NCI-H1417 treated with DMSO at 0.1 percent for 48 hours (cell line): Measurements from ENCODE around the gene NEDD1.
A peak's percentile ranks its signal among the peaks of the same experiment; 100 is the strongest.

Experiments used
- DNase-seq: peaks from one replicate; lab custom pipeline; 2025; lab: John Stamatoyannopoulos, UW

The NEDD1 gene, protein sequence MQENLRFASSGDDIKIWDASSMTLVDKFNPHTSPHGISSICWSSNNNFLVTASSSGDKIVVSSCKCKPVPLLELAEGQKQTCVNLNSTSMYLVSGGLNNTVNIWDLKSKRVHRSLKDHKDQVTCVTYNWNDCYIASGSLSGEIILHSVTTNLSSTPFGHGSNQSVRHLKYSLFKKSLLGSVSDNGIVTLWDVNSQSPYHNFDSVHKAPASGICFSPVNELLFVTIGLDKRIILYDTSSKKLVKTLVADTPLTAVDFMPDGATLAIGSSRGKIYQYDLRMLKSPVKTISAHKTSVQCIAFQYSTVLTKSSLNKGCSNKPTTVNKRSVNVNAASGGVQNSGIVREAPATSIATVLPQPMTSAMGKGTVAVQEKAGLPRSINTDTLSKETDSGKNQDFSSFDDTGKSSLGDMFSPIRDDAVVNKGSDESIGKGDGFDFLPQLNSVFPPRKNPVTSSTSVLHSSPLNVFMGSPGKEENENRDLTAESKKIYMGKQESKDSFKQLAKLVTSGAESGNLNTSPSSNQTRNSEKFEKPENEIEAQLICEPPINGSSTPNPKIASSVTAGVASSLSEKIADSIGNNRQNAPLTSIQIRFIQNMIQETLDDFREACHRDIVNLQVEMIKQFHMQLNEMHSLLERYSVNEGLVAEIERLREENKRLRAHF

DNA sequence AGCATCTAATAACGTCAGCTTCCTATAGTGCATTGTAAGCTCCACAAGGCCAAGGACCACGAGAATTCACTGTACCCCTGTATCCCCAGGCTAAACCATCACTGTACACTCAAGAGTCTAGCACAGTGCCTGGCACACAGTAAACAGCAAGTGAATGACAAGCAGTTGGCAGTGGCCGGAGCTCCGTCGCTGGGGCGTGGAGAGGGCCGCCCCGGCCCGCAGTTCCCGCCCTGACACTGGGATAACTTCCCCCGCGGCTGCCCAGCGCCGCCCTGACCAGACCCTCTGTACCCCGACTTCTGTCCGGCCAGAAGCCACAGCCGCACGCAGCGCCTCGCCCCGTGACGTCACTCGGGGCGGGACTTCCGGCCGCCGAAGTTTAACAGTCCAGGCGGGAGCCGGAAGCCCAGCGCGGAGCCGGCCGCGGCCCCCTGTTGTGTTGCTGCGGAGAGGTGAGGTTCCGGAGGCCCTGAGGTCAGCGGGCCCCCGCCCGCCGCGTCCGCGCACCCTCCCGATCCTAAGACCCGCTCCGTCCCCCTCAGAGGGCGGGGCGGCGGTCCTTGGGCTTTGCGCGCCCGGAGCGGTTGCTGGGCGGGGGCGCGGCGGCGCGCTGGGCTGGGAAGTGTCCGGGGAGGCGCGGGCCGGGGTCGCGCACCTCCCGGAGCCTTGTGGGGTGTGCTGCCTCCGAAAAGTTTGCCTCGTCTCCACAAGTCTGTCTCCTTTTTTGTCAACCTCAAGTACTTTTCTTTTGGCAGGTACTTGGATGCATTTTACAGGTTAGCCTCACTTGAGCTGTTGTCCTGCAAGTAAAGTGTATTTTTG, at the start of gene NEDD1:
TSS of gene NEDD1 (plus strand) at position 409 of the 822 bp plus-strand sequence. CDS start 2,503 bp downstream, outside the sequence.
- DNase-seq = peak; percentile 37

DNA sequence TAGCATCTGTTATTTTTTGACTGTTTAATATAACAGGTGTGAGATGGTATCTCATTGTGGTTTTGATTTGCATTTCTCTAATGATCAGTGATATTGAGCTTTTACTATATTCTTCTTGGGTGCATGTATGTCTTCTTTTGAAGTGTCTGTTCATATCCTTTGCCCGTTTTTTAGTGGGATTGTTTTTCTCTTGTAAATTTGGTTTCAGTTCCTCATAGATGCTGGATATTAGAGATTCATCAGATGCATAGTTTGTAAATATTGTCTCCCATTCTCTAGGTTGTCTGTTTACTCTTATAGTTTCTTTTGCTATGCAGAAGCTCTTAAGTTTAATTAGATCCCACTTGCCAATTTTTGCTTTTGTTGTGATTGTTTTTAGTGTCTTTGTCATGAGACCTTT, 48.9 kb upstream of the NEDD1 start:
- DNase-seq = no peak

DNA sequence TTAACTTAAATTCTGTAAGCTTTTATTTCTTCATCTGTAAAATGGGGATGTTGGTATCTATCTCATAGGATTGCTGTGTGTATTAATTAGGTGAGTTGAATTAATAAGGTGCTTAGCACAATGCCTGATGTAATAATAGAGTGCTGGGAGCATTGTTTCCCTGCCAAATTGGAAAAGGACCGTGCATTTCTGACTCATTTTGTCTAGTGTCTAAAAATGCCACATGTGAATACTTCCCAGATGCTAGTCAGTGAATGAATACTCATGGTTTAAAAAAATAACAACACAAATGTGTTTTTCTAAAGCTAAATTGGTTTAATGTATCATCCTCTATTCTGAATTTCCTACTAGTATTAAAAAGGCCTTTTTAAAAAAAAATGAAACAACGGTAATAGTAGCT, 45.4 kb upstream of the NEDD1 start:
- DNase-seq = no peak

DNA sequence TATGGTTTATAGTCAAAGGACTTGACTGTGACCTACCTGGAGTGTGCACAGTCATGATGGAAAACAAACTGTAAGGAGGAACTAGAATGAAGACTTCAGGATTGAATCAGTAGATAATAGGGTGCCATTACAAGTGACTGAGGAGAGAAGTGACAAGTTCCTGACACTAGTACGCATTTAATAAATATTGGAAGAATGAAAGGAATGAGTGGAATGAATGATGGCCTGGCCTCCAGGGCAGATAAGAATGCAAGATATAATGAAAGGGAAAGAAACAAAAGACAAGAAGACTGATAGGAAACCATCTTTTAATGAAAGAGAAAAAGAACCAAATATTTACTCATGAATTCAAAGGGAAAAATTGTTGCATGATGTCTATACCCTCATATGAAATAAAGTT, 44.7 kb upstream of the NEDD1 start:
- no peak for DNase-seq

DNA sequence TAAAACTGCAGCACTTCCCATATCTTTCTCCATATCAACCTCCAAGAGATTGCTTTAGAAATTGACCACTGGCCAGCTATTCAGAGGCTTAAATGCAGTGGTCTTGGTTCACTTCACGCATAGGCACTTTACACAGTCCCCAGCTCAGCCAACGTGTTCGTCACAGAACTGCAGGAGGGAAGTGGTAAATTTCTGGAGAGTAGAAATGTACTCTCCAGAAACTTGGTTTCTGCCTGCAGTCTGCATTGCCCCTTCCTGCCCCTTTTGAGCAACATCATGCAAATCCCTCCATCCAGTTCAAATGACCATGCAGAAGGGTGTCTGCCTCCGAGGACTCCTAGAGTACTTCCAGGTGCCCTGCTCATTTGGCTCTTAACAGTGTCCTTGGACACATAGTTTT, 42.7 kb upstream of the NEDD1 start:
- no peak for DNase-seq

DNA sequence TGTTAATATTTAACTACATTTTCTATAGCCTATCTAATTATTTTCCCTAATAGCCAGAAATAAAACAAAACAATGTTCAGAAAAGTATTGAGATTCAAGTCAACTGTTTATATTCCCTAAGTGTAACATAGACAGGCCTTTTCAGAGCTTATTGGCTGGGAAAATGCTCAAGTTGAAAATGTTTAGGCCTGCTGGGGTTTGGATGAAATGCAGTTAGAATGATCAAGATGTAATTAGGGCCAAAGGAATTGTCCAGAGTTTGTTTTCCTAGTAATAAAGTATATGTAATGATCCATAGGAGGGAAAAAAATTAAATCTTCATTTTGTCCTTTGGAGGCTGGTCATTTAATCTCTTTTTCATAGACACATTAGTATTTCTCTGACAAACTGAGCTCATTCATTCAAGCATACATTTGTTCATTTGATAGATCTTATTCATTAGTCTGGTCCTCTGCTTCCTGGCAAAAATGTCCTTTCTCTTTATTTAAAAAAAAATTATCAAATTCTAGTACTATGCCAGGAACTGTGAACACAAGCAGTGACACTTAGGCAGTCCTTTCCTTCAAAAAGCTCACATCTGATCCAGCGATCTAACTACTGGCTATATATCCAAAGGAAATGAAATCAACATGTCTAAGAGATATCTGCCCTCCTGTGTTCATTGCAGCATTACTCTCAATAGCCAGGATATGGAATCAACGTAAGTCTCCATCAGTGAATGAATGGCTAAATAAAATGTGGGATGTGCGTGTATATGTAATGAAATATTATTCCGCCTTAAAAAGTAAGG, 40.1 kb upstream of the NEDD1 start:
- no peak for DNase-seq

DNA sequence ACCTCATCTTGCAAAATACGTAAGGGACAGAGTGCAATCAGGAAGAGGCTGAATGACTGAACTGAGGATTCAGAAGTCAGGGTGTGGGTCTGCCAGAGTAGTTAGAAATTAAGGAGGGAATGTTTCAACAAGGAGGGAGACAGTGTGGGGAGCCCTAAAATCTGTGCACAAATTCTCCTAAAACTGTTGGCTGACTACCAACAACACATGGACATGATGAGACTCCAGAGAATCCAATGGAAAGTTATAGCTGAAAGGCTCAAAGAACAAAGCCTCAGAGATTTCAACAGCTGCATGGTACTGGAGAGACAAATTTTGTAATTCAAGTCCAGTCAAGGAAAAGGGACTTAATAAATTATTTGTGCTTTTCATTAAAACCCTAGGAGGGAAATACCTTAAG, 36.1 kb upstream of the NEDD1 start:
- no peak for DNase-seq

DNA sequence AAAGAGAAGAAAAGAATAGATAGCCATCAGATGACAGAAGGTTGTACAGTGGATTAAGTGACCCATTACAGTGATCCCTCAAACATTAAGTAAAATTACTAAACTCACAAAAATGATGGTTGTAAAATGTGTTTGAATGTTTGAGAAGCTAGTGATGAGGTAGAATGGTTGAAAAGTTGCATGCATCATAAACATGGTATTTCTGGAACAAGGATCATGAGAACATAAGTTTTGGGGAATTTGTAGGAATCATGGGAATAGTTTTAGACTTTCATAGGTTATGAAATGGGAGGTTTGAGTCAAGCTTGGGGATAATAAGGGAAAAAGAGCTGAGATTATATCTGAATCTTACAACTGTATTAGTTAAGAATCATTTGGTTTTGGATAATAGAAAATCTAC, 34.1 kb upstream of the NEDD1 start:
- DNase-seq = no peak

DNA sequence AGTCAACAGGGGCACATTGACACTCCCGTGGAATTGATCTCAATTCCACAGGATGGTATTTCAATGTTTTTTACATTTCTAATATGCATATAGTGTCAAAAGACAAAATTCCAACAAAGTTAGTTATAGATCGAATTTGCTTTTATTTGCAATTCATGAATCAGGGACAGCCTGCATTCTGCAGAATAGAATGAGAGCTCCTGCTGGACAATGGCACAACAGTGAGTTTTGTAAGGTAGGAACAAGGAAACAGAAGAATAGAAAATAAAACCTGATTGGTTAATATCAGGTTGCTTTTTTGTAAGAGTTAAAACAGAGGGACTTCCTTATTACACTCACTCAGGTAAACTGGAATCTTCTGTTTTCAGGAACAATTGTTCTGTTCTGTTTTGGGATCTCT, 32.8 kb upstream of the NEDD1 start:
- no peak for DNase-seq

DNA sequence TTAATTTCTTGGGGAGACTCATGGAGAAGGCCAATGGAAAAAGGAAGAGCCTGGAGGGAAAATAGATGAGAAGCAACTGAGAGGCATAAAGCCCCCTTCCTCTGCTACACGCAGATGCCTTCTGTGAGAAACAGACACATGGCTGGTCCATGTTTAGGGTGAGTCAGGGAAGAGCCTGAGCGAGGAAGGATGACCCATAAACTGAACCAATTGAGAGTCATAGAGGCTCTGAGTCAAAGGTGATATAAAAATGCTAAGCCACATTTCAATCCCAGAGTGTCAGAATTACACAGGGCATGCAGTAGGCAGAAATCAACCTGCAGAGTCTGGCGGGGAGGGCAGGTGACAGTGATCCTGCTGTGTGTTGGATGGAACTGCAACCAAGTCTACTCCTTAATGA, 30.1 kb upstream of the NEDD1 start:
- DNase-seq = no peak

DNA sequence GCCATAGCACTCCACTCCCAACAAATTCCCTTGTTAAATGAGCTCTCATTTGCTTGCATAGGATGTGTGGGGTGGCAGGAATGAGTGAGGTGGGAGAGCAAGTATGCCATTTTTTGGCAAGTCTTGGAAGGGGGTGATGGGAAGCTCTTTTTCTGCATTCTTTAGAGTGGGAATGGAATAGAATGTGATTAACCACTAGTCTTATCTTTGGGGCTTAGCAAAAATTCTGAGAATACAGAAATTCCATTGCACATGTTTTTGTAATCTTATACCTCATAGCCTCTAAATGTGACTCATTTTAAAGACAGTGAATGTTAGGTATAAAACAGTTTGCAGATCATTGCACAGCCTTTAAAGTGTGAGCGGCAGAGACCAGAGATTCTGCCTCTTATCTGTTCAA, 28.4 kb upstream of the NEDD1 start:
- DNase-seq = no peak

DNA sequence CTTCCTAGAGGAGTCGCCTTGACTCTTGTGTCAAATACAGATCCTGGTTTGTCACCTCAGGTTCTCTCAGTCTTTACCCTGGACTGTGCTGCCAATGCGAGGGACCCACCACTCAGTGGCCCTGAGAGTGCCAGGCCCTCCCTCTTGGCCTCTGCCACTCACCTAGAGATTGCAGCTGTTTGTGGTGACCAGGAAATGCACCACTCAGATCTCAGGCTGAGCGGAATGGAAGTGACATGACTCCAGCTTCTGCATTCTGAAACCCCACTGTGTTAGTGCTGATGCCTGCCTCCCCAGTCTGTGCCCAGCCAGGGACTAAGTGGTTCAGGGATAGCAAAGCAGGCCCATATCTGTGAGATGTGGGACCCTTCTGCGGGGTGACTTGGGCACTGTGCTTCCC, 27.8 kb upstream of the NEDD1 start:
- DNase-seq = no peak

DNA sequence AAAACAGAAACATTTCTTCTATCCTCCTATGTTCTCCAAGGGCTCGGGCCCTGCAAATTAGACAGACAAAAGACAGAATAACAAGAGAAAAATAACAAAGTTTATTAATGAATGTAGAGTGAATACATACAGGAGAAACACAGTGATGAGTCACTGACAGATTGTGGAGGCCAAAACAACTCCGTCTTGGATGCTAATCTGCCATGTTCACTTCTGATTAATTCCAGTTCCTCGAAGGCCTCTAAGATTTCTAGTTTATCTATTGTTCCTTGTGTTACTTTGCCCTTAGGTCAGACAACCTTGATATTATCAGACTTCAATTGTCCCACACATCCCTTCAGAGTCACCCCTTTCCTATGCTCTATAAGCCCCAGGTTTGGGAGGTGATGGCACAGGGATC, 26.8 kb upstream of the NEDD1 start:
- no peak for DNase-seq

DNA sequence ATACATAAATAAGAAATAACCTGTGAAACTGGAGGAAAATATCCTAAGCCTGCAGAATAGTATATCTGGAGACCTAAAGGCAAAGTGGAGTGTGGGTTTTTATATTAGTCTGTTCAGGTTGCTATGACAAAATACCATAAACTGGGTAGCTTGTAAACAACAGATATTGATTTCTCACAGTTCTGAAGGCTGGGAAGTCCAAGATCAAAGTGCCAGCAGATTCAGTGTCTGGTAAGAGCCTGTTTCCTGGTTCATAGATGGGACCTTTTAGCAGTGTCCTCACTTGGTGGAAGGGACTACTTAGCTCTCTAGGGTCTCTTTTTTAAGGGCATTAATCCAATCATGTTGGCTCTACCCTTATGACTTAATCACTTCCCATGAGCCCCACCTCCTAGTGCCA, 25.4 kb upstream of the NEDD1 start:
- no peak for DNase-seq

DNA sequence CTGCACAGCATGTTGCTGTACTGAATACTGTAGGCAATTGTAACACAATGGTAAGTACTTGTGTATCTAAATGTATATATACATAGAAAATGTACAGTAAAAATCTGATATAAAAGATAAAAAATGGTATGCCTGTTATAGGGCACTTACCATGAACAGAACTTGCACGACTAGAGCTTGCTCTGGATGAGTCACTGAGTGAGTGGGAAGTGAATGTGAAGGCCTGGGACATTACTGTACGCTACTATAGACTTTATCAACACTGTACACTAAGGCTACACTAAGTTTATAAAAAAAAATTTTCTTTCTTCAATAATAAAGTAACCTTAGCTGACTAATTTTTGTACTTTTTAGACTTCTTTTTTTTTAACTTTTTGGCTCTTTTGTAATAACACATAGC, 24.2 kb upstream of the NEDD1 start:
- no peak for DNase-seq

DNA sequence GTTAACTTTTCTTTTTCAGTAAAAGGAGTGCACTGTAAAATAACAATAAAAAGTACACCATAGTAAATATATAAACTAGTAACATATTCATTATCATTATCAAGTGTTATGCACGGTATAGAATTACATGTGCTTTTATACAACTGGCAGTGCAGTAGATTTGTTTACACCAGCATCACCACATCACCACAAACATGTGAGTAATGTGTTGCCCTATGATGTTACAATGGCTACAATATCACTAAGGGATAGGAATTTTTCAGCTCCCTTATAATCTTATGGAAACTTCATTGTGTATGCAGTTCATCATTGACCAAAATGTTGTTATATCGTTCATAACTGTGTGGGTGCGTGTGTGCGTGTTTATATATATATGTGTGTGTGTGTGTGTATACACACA, 23.5 kb upstream of the NEDD1 start:
- DNase-seq = no peak

DNA sequence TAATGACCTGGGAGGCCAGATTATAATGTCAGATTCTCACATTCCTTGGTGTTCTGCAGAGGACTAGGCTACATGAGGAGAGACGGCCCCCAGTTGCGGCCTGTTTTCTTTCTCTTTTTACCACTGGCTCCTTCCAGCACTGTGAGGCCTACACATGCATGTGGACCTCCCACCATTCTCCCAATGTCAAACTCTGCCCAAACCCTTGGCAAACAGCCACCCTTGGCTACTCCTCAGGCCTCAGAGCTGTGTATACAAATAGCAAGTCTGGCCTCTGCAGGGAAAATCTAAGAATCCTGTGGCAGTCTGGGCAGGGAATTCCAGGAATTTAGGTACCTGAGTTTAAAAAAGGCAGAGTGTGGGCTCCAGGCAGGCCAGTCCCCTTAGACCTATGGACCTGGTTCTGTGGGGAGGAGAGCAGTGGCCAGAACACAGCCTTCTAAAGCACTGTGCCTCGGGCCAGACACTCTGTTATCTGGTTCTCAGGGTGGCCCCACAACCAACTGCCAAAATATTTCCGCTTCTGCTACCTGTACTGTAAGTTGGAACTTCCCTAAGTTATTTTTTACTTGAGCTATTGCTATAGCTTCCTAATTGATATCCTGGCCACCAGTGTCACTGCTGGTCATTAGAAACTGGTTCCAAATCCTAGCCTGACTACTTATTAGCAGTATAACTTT, 19.9 kb upstream of the NEDD1 start:
- DNase-seq = no peak

DNA sequence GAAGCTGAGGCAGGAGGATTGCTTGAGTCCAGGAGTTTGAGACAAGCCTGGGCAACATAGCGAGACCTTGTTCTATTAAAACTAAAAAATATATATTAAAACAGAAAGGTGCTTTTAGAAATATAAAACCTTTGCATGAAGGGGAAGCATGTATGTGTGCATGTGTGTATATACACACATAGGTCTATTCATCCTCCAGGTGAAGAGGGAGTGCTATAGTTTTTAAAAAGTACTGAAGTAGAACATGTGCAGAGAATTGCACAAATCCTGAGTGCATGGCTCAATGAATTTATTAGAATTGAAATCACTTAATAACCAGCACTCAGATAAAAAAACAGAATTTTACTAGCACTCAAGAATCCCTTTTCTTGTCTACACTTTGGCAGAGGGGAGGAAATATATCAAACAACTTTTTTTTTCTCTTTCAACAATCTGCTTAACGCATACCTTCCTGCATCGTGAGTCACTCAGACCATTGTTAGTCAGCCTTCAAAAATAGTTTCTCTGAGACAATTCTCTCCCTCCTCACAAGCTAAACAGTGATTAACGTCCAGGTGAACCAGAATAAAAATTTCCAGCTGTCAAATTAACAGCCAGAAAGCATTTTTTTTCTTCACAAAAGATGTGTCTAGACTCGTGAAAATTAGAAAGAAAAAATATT, 17.7 kb upstream of the NEDD1 start:
- no peak for DNase-seq

DNA sequence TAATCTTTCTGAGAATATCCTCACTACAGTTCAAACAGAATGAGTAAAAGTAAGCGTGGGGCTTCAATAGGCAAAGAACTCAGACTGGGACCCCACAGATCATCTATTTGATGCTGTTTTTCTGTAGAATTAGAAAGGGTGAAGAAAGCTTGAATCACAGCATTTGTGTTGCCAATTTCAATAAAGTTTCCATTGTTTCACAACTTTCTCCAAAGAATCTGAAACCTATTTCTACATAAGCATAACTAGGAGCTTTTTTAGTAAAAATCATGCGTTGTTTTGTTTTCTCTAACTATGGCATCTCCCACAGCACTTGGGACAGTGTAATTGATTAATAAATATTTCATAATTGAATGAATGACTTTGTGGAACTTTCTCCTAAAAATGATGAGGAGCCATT, 16.7 kb upstream of the NEDD1 start:
- DNase-seq = no peak

DNA sequence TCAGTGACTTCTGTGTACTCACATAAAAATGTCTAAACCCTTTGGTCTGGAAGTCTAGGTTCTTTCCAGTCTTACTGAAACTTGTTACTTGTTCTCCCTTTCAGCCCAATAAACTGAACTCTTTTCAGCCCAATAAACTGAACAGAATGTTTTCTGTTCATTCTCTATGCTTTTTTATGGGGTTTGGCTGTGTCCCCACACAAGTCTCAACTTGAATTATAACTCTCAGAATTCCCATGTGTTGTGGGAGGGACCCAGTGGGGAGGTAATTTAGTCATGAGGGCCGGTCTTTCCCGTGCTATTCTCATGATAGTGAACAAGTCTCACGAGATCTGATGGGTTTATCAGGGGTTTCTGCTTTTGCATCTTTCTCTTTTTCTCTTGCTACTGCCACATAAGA, 15.0 kb upstream of the NEDD1 start:
- DNase-seq = no peak

DNA sequence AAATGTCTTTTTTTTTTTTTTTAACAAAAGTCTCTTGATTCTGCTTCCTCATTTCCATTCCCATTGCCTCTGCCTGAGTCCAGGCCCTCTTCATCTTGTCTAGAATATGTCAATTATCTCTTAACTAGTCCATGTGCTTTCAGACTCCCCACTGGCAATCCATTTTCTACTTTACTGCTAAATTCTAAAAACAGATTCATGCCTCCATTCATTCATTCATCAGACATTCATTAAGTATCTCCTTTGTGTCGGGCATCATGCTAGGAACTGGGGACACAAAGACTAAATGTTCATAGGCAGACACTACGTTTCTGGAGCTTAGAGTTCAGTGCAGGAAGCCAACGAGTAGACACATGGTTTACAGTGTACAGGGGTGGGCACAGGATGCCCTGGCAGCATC, 9.6 kb upstream of the NEDD1 start:
- DNase-seq = no peak
